Stimulated activated CD8-positive, alpha-beta memory T cell treated with anti-CD3 and anti-CD28 coated beads, Interleukin-7, amount 100 ng/mL, for 1 hour (primary cell): Measurements from ENCODE around the gene SLC9B1.
"Not testable (repeated sequence)": the region's sequence is repeated elsewhere in the genome, so short reads cannot be mapped to it uniquely, and the experiment has no call there.

Experiments used
- DNase-seq, 2 donors: peaks; one replicate each; pipeline ENCODE4 v3.0.0-alpha.2; 2020; ENCODE audit warnings: low read depth in 2 of 2

The SLC9B1 gene

DNA sequence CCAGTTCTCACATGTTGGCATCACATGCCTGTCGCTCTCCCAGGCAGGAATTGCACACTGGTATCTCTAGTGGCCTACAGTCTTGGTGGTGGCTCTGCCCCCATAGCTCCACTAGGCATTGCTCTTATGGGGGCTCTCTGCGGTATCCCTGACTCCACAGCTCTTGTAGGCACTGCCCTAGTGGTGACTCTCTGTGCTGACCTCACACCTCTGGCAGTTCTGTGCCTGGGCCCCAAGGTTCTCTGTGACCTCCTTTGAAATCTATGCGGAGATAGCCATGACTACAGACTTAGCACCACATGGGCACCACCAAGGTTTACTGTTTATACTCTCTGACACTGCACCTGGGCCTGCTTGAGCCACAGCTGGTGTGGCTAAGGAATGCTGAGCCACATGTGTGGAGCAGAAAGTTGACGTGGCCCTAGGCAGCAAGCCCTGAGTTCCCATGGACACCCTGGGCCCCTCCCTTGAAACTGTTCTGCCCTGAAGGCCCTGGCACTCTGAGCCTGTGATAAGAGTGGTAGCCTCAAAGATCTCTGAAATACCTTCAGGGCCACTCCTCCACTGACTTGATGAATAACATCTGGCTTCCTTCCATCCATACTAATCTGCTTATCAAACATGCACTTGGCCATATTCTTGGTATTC is 8.0 kb downstream of the SLC9B1 start:
- DNase-seq: no peak

DNA sequence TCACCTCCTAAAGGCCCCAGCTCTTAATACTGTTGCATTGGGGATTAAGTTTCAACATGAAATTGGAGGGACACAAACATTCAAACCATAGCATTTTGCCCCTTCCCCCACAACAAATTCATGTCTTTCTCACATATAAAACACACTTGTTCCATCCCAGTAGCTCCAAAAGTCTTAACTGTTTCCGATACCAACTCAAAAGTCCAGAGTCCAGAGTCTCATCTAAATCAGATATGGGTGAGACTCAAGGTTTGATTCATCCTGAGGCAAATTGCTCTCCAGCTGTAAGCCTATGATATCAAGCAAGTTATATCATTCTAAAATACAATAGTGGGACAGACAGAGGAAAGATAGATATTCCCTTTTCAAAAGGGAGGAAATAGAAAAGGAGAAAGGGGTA is 8.7 kb downstream of the SLC9B1 start:
- no peak for DNase-seq

GRCh38 chr4:103008875-103009729 is 10.4 kb downstream of the SLC9B1 start:
- no peak for DNase-seq

GRCh38 chr4:103002551-103002950 is 17.0 kb downstream of the SLC9B1 start:
- no peak for DNase-seq

GRCh38 chr4:102994803-102995202 is 24.7 kb downstream of the SLC9B1 start:
- no peak for DNase-seq

DNA sequence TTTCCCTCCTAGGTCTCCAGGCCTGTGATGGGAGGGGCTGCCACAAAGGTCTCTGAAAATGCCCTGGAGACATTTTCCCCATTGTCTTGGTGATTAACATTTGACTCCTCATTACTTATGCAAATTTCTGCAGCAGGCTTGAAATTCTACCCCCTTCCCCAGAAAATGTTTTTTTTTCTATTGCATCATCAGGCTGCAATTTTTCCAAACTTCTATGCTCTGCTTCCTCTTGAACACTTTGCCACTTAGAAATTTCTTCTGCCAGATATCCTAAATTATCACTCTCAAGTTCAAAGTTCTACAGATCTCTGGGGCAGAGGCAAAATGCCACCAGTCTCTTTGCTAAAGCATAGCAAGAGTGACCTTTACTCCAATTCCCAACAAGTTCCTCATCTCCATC is 25.5 kb downstream of the SLC9B1 start:
- DNase-seq: not testable (repeated sequence)

DNA sequence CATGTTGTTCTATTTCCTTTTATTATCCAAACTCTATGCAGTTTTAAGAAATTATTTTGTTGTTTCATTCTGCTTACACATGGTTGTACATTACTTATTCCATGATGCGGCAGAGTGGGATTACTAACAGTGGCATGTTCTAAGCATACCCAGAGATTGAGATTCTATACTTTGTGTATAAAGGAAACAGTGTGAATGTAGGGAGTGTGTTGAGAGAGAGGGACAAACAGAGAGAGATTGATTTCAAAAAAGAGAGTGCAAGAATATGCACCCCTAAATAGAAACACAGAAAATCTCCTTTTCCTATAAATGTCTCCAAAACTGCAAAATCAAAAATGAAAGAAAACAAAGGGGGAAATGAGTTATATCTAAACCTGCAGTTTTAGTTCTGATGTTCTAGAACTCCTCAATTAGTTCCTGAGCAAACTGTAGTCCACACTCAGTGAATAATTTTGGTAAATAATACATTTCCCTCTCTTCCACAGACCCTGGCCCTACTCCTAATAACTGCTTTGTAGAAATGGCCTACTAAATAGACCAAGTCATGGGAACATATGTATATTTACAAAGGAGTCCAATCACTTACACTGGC is 31.0 kb downstream of the SLC9B1 start:
- no peak for DNase-seq

- no peak for DNase-seq
Observed at GRCh38 chr4:102981005-102981404, 38.5 kb downstream of the SLC9B1 start.

DNA sequence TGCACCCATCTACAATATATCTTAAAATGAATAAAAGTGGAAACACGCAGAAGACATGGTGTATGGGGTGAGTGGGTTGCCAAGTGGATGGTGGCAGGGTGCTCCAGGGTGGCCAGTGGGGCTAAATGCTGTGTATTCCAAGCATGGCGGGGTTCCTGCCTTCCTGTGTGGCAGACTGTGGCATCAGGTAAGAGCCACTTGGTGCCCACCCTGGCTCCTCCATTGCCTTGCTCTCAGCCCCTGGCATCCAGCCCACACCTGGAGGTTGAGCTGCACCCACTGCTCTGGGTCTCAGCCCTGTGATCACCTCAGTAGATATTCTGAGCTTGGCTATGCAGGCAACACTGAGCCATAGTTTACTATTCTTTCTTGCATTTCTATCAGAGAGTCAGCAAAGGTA is 57.7 kb downstream of the SLC9B1 start:
- not testable (repeated sequence) for DNase-seq

GRCh38 chr4:102959496-102959895 is 60.0 kb downstream of the SLC9B1 start:
- no peak for DNase-seq

DNA sequence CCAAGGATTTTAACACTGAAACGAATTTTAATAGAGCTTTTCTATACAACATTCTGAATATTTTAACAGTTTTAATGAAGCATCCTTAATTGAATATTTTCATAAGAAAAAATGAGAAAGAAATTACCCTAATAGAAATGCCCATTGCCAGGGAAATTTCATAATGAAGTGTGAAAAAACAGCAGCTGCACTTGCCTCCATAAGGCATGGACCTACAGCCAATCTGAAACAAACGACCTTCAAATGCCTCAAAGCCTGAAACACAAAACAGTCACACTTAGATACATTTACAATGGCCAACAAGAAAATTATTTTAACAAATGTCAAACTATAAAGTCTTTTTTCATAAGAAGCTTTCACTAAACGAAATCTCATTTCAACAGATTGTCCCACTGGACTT is 74.4 kb downstream of the SLC9B1 start:
- no peak for DNase-seq

DNA sequence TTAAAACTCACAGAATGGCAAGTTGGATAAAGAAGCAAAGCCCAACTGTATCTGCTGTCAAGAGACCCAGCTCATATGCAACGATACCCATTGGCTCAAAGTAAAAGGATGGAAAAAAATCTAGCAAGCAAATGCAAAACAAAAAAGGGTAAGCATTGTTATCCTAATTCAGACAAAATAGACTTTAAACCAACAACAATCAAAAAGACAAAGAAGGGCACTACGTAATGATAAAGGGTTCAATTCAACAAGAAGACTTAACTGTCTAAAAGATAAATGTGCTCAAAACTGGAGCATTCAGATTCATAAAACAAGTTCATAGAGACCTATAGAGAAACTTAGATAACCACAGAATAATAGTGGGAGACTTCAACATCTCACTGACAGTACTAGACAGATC is 81.4 kb downstream of the SLC9B1 start:
- DNase-seq: not testable (repeated sequence)

DNA sequence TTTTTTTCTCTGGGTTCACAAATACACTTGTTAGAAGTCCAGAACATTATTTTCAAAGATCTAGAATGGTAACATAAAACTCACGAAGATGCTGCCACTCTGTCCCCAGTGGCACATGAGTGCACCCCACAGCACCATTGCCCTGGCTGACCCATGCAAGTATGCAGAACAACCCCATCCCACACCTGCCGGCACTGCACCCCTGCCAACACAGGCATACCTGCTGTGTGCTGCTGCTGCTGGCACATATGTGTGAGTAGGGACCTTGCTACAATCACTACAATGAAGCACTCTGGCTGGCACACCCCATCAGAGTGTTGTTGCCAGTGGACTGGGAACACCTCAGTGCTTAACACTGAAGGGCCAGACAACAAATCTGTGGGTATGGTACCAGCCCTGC is 83.8 kb downstream of the SLC9B1 start:
- no peak for DNase-seq

DNA sequence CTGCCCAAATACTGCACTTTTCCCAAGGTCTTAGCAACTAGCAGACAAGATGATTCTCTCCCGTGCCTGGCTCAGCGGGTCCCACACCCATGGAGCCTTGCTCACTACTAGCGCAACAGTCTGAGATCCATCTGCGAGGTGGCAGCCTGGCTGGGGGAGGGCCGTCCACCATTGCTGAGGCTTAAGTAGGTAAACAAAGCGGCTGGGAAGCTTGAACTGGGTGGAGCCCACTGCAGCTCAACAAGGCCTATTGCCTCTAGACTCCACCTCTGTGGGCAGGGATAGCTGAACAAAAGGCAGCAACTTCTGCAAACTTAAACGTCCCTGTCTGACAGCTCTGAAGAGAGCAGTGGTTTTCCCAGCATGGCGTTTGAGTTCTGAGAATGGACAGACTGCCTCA is 99.8 kb downstream of the SLC9B1 start:
- DNase-seq: not testable (repeated sequence)

DNA sequence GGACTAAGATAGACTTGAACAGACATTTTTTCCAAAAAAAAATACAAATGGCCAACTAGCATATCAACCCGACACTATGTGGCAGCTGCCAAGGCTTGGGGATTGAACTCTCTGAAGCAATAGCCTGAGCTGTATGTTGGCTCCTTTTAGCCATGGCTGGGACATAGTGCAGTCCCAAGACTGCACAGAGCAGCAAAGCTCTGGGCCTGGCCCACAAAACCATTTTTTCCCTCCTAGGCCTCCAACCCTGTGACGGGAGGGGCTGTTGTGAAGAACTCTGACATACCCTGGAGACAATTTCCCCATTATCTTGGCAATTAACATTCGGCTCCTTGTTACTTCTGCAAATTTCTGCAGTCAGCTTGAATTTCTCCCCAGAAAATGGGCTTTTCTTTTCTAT is 100.6 kb downstream of the SLC9B1 start:
- DNase-seq: no peak

GRCh38 chr4:102901804-102902203 is 117.7 kb downstream of the SLC9B1 start:
- DNase-seq: no peak

DNA sequence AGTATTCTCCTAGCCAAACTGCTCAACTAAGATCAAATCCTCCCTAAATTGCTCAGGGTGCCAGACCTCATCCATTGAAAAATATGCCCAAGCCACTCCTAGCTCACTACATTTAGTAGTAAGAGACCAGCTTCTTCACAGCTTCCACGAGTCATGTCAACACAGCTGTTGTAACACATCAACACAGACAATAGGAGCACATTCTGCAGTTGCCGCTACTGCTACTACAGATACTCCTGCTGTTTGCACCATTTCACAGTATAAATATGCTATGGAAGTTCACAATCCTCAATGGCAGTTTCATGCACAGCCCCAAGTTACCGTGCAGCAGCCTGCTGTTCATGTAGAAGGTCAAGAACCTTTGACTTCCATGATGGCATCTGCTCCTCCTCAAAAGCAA is 121.9 kb downstream of the SLC9B1 start:
- DNase-seq: not testable (repeated sequence)

DNA sequence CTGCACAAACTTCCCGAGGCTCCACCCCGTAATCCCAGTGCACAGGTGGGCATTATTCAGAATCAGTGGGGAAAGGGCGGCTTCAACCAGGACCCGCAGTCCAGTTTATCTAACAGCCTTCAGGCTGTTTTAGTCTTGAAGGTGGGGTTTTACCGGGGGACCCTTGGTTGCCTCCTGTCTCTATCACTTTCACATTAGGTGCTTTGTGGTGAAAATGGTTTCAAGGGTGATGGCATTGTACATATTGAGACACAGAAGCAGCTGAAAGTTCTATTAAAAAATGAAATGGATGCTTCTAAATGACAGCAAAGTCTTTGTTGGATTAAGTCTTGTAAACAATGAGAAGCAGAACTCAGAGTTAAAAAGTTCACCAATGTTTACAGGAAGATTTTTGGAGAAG is 123.0 kb downstream of the SLC9B1 start:
- DNase-seq: not testable (repeated sequence)

GRCh38 chr4:102889866-102890265 is 129.6 kb downstream of the SLC9B1 start:
- not testable (repeated sequence) for DNase-seq

- DNase-seq: not testable (repeated sequence)
Observed at GRCh38 chr4:102888570-102888969, 130.9 kb downstream of the SLC9B1 start.

- DNase-seq: no peak
Observed at GRCh38 chr4:102883278-102883677, 136.2 kb downstream of the SLC9B1 start.

GRCh38 chr4:102881343-102881742 is 138.2 kb downstream of the SLC9B1 start:
- no peak for DNase-seq

DNA sequence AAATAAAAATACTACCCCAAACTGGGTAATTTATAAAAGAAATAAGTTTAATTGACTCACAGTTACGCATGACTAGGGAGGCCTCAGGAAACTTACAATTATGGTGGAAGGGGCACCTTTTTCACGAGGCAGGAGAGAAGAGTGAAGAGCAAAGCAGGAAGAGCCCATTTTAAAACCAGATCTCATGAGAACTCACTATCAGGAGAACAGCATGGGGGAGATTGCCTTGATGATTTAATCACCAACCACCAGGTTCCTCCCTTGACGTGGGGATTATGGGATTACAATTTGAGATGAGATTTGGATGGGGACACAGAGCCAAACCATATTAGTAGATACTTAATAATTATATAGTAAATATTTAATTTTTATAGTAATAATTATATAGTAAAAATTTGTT is 140.6 kb downstream of the SLC9B1 start:
- DNase-seq: no peak
